ENCODE measurements around the gene ERV3-1. TPM values are rescaled to one million over a fixed set of nuclear protein-coding genes. Genes with fewer than 3 reads are reported as not detected.

The ERV3-1 gene
- total RNA-seq, 2 experiments from 2014 or later, result 16.6 to 17.2 TPM

DNA sequence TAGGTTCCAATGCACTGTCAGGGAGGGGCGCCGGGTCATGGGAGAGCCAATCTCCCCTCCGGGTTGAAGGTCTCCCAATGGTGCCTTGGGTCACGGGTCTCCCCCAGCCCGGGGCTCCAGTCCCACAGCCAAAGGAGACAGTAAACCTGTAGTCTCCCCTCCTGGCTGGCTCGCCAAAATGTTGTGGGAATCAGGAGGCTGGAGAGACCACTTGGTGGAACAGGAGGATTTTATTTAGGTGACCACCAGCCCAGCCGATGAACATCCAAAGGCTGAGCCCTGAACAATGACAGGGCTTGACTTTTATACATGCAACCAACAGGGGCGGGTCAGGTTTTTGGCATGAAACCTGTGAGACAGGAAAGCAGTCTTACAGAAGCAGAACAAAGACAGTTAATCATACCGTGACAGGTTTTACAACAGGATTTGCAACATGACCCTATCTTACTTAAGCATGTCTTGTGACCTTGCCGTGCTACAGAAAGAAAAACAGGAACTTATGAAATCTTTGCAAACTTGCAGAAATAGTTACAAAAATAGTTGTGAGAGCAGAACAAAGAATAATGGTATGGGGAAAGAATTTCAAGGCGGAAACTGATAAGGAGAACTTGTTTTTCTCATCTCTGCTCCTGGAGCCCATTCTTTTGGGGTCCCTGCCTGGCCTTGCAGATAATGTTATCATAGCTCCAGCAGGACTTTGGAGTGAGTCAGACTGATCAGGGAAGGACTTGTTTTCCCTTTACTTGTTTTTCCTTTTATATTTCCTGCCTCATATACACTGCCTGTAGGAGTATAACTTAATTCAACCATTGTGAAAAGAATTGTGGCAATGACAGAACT is 7.1 kb downstream of the ERV3-1 start:
- POLR2A ChIA-PET, result no interaction called here

DNA sequence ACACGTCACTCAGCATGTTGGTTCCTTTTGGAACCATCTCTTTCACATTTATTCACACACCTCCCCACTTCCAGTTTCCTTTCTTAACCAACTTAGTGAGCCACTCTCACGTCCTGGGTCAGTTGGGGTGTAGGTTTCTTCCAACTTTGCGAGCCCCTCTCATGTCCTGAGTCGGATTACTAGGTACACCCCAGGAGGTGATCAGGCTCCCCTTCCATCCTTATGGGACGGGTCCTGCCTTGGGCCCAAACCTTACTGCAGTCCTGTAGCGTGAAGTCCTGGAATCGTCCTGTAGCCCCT is 7.7 kb downstream of the ERV3-1 start:
- no peak for DNase-seq
- Histone ChIP-seq H3K27ac (ENCODE audit: low read depth in 1 of 2, low read length in 2 of 2) (peak overlapping the region in 1 of 2 donors; percentile 11), H3K4me1 (ENCODE audit: insufficient read depth, low read length) (peaks cover under 1% of the 10 kb centered on the region), H3K4me3 (ENCODE audit: low read length) (no peak overlapping the region), H3K36me3 (ENCODE audit: insufficient read depth, low read length) (peaks cover 21% of the 10 kb centered on the region), H3K9me3 (ENCODE audit: control insufficient read depth in 1 of 2, insufficient read depth in 1 of 2, low read length in 2 of 2) (peaks cover 36 to 70% of the 10 kb centered on the region in 2 experiments), H3K27me3 (ENCODE audit: control insufficient read depth in 1 of 2, insufficient read depth in 2 of 2, low read length in 2 of 2) (no peaks in the 10 kb centered on the region)
- Mint-ChIP-seq H3K4me1 (ENCODE audit: low read depth) (peaks cover 16% of the 10 kb centered on the region), H3K27me3 (no peaks in the 10 kb centered on the region), H3K36me3 (ENCODE audit: low read depth) (peaks cover 84% of the 10 kb centered on the region), H3K9me3 (peaks cover 28% of the 10 kb centered on the region), H3K27ac (no peak overlapping the region), H3K4me3 (no peak overlapping the region)
- TF ChIP-seq, protein P1, sequence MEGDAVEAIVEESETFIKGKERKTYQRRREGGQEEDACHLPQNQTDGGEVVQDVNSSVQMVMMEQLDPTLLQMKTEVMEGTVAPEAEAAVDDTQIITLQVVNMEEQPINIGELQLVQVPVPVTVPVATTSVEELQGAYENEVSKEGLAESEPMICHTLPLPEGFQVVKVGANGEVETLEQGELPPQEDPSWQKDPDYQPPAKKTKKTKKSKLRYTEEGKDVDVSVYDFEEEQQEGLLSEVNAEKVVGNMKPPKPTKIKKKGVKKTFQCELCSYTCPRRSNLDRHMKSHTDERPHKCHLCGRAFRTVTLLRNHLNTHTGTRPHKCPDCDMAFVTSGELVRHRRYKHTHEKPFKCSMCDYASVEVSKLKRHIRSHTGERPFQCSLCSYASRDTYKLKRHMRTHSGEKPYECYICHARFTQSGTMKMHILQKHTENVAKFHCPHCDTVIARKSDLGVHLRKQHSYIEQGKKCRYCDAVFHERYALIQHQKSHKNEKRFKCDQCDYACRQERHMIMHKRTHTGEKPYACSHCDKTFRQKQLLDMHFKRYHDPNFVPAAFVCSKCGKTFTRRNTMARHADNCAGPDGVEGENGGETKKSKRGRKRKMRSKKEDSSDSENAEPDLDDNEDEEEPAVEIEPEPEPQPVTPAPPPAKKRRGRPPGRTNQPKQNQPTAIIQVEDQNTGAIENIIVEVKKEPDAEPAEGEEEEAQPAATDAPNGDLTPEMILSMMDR (IDR thresholded peaks at IDR 0.05), result no peak
- ChIA-PET POLR2A (no interaction called here), CTCF (no interaction called here)
- intact Hi-C loops (cut with DNase I, micrococcal nuclease), result no loop called here
- ATAC-seq (ENCODE audit: poor library complexity), result no peak

More for the DNA sequence above, 7.1 kb downstream of the ERV3-1 start:
- TF ChIP-seq, protein P1 (IDR thresholded peaks at IDR 0.05), result no peak
- H3K27me3 ChIP-seq (ENCODE audit: control insufficient read depth in 1 of 2, insufficient read depth in 2 of 2, low read length in 2 of 2), result no peaks in the 10 kb centered on the region
- intact Hi-C loops (cut with DNase I, micrococcal nuclease), result loop anchor here (5.0 to 10.0 kb wide), 7 partner anchors 85 to 1075 kb away; partner anchors contain the start of genes ZNF107 (in 1 of the 2), ZNF138 (in 1 of the 2), ZNF736 (in 1 of the 2) and ZNF92 (in 1 of the 2)
- CTCF ChIA-PET, result no interaction called here
- no peak overlapping the region for H3K4me3 ChIP-seq (ENCODE audit: low read length)
- H3K27me3 Mint-ChIP-seq, result no peaks in the 10 kb centered on the region
- H3K9me3 ChIP-seq (ENCODE audit: control insufficient read depth in 1 of 2, insufficient read depth in 1 of 2, low read length in 2 of 2), result peaks cover 36 to 67% of the 10 kb centered on the region in 2 experiments
- peaks cover 22% of the 10 kb centered on the region for H3K4me1 Mint-ChIP-seq (ENCODE audit: low read depth)
- peaks cover 84% of the 10 kb centered on the region for H3K36me3 Mint-ChIP-seq (ENCODE audit: low read depth)
- H3K9me3 Mint-ChIP-seq, result peaks cover 27% of the 10 kb centered on the region
- peaks cover 4% of the 10 kb centered on the region for H3K4me1 ChIP-seq (ENCODE audit: insufficient read depth, low read length)
- H3K4me3 Mint-ChIP-seq, result no peak overlapping the region
- peaks cover 21% of the 10 kb centered on the region for H3K36me3 ChIP-seq (ENCODE audit: insufficient read depth, low read length)
- ATAC-seq (ENCODE audit: poor library complexity) (no peak), DNase-seq (peak in 3 of 14 experiments; percentile 9 to 59 (median 39))
- H3K27ac Mint-ChIP-seq, result no peak overlapping the region
- H3K27ac ChIP-seq (ENCODE audit: low read depth in 1 of 2, low read length in 2 of 2), result peak overlapping the region in 1 of 2 donors; percentile 11

DNA sequence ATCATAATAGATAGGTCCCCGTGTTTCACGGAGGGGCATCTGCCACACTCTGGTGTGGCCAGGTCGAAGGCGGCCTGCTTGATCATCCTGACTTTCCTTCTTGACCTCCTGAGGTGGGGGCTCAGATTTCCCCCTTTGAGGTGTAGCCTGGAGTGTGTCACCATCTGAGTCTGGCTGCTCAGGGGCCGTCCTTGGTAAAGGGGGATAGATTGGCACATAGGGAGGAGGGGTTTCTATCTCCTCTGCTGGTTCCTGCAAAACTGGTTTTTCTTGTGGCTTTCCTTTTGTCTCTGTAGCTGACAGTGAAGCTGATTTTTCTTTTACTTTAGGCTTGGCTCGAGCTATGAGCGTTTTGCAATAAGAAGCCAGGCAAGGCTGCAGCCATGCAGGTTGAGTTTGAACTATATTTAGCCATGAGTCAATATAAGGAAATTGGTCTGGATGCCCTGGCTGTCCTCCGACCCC is 8.5 kb downstream of the ERV3-1 start:
- Mint-ChIP-seq H3K36me3 (ENCODE audit: low read depth) (peaks cover 82% of the 10 kb centered on the region), H3K9me3 (peaks cover 28% of the 10 kb centered on the region), H3K27ac (no peak overlapping the region), H3K4me3 (no peak overlapping the region), H3K27me3 (no peaks in the 10 kb centered on the region), H3K4me1 (ENCODE audit: low read depth) (peaks cover 13% of the 10 kb centered on the region)
- Histone ChIP-seq H3K4me3 (ENCODE audit: low read length) (no peak overlapping the region), H3K9me3 (ENCODE audit: control insufficient read depth in 1 of 2, insufficient read depth in 1 of 2, low read length in 2 of 2) (peaks cover 40 to 75% of the 10 kb centered on the region in 2 experiments), H3K36me3 (ENCODE audit: insufficient read depth, low read length) (peaks cover 21% of the 10 kb centered on the region), H3K4me1 (ENCODE audit: insufficient read depth, low read length) (no peaks in the 10 kb centered on the region), H3K27me3 (ENCODE audit: control insufficient read depth in 1 of 2, insufficient read depth in 2 of 2, low read length in 2 of 2) (no peaks in the 10 kb centered on the region), H3K27ac (ENCODE audit: low read depth in 1 of 2, low read length in 2 of 2) (no peak overlapping the region)
- ATAC-seq (ENCODE audit: poor library complexity) (no peak), DNase-seq (no peak)
- intact Hi-C loops (cut with DNase I, micrococcal nuclease), result no loop called here
- TF ChIP-seq, protein P1 (IDR thresholded peaks at IDR 0.05), result no peak
- POLR2A ChIA-PET, result no interaction called here
- CTCF ChIA-PET, result no interaction called here

All from CD4-positive, alpha-beta T cell (primary cell).